H9 (cell line): ENCODE results near the gene CALCOCO1. TPM values are rescaled to one million over a fixed set of nuclear protein-coding genes. Genes with fewer than 3 reads are reported as not detected.

Experiments used
- DNase-seq: peaks from one replicate; pipeline ENCODE4 v3.0.0-alpha.2; 2017
- H2AFZ ChIP-seq: one replicate; pipeline ENCODE4 v1.6.1; 2013; ENCODE audit warnings: mild to moderate bottlenecking, low read length, control low read depth, moderate library complexity
- H2AK5ac ChIP-seq: 2 replicates; pipeline ENCODE4 v1.6.1; 2013; ENCODE audit warnings: low read length, control low read depth, mixed read lengths; ENCODE audit not compliant: insufficient read length
- H2BK120ac ChIP-seq: one replicate; pipeline ENCODE4 v1.6.1; 2013; ENCODE audit warnings: low read depth, mild to moderate bottlenecking, low read length, control low read depth, inconsistent platforms; ENCODE audit not compliant: poor library complexity, severe bottlenecking
- H2BK12ac ChIP-seq: 2 replicates; pipeline ENCODE4 v1.6.1; 2013; ENCODE audit warnings: low read length, control low read depth, mixed read lengths, low read depth; ENCODE audit not compliant: insufficient read length
- H2BK15ac ChIP-seq: 2 replicates; pipeline ENCODE4 v1.6.1; 2013; ENCODE audit warnings: low read depth, low read length, control low read depth
- H2BK20ac ChIP-seq: one replicate; pipeline ENCODE4 v1.6.1; 2013; ENCODE audit warnings: low read depth, mild to moderate bottlenecking, low read length, control low read depth, inconsistent platforms; ENCODE audit not compliant: poor library complexity, severe bottlenecking
- H2BK5ac ChIP-seq: 2 replicates; pipeline ENCODE4 v1.6.1; 2013; ENCODE audit warnings: low read length, control low read depth, mixed read lengths; ENCODE audit not compliant: insufficient read length
- H3K14ac ChIP-seq: 2 replicates; pipeline ENCODE4 v1.6.1; 2013; ENCODE audit warnings: low read length, control low read depth; ENCODE audit not compliant: insufficient read depth
- H3K18ac ChIP-seq: 2 replicates; pipeline ENCODE4 v1.6.1; 2013; ENCODE audit warnings: low read depth, mild to moderate bottlenecking, mixed read lengths, low read length, control low read depth; ENCODE audit not compliant: insufficient read length
- H3K23ac ChIP-seq: 2 replicates; pipeline ENCODE4 v1.6.1; 2013; ENCODE audit warnings: low read length, control low read depth, mixed read lengths, low read depth; ENCODE audit not compliant: insufficient read length
- H3K23me2 ChIP-seq: 2 replicates; pipeline ENCODE4 v1.6.1; 2013; ENCODE audit warnings: low read depth, mild to moderate bottlenecking, mixed read lengths, low read length, control low read depth; ENCODE audit not compliant: insufficient read length, poor library complexity, severe bottlenecking
- H3K27ac ChIP-seq: 2 replicates; pipeline ENCODE4 v1.5.1; 2013; ENCODE audit warnings: low read length, control low read depth, mixed read lengths, low read depth; ENCODE audit not compliant: insufficient read length
- H3K27me3 ChIP-seq: 2 replicates; pipeline ENCODE4 v1.6.1; 2013; ENCODE audit warnings: low read length, control low read depth, inconsistent platforms; ENCODE audit not compliant: insufficient read depth
- H3K4ac ChIP-seq: 2 replicates; pipeline ENCODE4 v1.6.1; 2013; ENCODE audit warnings: low read depth, mild to moderate bottlenecking, control low read depth, inconsistent platforms, low read length, moderate library complexity
- H3K4me1 ChIP-seq: 2 replicates; pipeline ENCODE4 v1.6.1; 2013; ENCODE audit warnings: low read length, control low read depth, inconsistent platforms; ENCODE audit not compliant: insufficient read depth
- H3K4me2 ChIP-seq: 2 replicates; pipeline ENCODE4 v1.6.1; 2013; ENCODE audit warnings: low read length, control low read depth, mixed read lengths; ENCODE audit not compliant: insufficient read length, insufficient read depth
- H3K56ac ChIP-seq: 2 replicates; pipeline ENCODE4 v1.6.1; 2013; ENCODE audit warnings: low read depth, mild to moderate bottlenecking, mixed read lengths, low read length, control low read depth; ENCODE audit not compliant: insufficient read length
- H3K79me1 ChIP-seq: 2 replicates; pipeline ENCODE4 v1.6.1; 2013; ENCODE audit warnings: low read depth, mild to moderate bottlenecking, moderate library complexity, low read length, control low read depth, inconsistent platforms; ENCODE audit not compliant: insufficient read depth, poor library complexity, severe bottlenecking
- H3K79me2 ChIP-seq: 2 replicates; pipeline ENCODE4 v1.6.1; 2013; ENCODE audit warnings: low read length, control low read depth, inconsistent platforms; ENCODE audit not compliant: insufficient read depth
- H3K9ac ChIP-seq: 2 replicates; pipeline ENCODE4 v1.6.1; 2013; ENCODE audit warnings: low read length, control low read depth, mixed read lengths; ENCODE audit not compliant: insufficient read length; ENCODE audit errors: extremely low read depth
- H3K9me3 ChIP-seq: one replicate; pipeline ENCODE4 v1.6.1; 2013; ENCODE audit warnings: low read depth, low read length, inconsistent platforms; ENCODE audit not compliant: control insufficient read depth
- H3T11ph ChIP-seq: one replicate; pipeline ENCODE4 v1.6.1; 2013; ENCODE audit warnings: mild to moderate bottlenecking, low read length, control low read depth, inconsistent platforms
- H4K20me1 ChIP-seq: one replicate; pipeline ENCODE4 v1.6.1; 2013; ENCODE audit not compliant: control insufficient read depth, insufficient read length, insufficient read depth
- H4K5ac ChIP-seq: 2 replicates; pipeline ENCODE4 v1.6.1; 2013; ENCODE audit warnings: low read depth, mild to moderate bottlenecking, mixed read lengths, low read length, control low read depth; ENCODE audit not compliant: insufficient read length
- H4K8ac ChIP-seq: replicated peaks from 2 replicates; pipeline ENCODE4 v1.6.1; 2013; ENCODE audit warnings: low read length, control low read depth, mixed read lengths, low read depth; ENCODE audit not compliant: insufficient read length
- H4K91ac ChIP-seq: 2 replicates; pipeline ENCODE4 v1.6.1; 2013; ENCODE audit warnings: low read depth, mild to moderate bottlenecking, moderate library complexity, mixed read lengths, low read length, control low read depth; ENCODE audit not compliant: insufficient read length
- H3K27ac Mint-ChIP-seq, 3 experiments: 2 replicates in 2 of 3; 3 replicates in 1 of 3; pipeline ENCODE4 v1.8.0; 2020 to 2021; ENCODE audit warnings: mixed read lengths in 3 of 3, mild to moderate bottlenecking in 1 of 3, moderate library complexity in 1 of 3
- H3K27me3 Mint-ChIP-seq: 2 replicates; pipeline ENCODE4 v1.8.0; 2021; ENCODE audit warnings: low read depth, mild to moderate bottlenecking, moderate library complexity, mixed read lengths
- H3K36me3 Mint-ChIP-seq, 3 experiments: 2 replicates in 2 of 3; 3 replicates in 1 of 3; pipeline ENCODE4 v1.8.0; 2020 to 2021; ENCODE audit warnings: low read depth in 3 of 3, mixed read lengths in 3 of 3; ENCODE audit not compliant: insufficient read depth in 1 of 3
- H3K4me1 Mint-ChIP-seq, 2 experiments: 2 replicates each; pipeline ENCODE4 v1.8.0; 2020; ENCODE audit warnings: mixed read lengths in 2 of 2
- H3K4me3 Mint-ChIP-seq, 2 experiments: 2 replicates in 1 of 2; 3 replicates in 1 of 2; pipeline ENCODE4 v1.8.0; 2020 to 2021; ENCODE audit warnings: mild to moderate bottlenecking in 2 of 2, mixed read lengths in 2 of 2, moderate library complexity in 1 of 2
- H3K9me3 Mint-ChIP-seq, 2 experiments: 2 replicates in 1 of 2; 3 replicates in 1 of 2; pipeline ENCODE4 v1.8.0; 2020; ENCODE audit warnings: mild to moderate bottlenecking in 2 of 2, mixed read lengths in 2 of 2, moderate library complexity in 1 of 2
- WGBS: extraction: QIAGEN DNeasy Blood & Tissue Kit; methylation state at CpG from one replicate; pipeline ENCODE4 v1.1.7; 2013; ENCODE audit warnings: missing lambda C conversion rate, low lambda C conversion rate, mixed read lengths; ENCODE audit not compliant: insufficient read length; ENCODE audit errors: extremely low coverage; 5-methylcytosine and 5-hydroxymethylcytosine counted together
- total RNA-seq: library from RNA; stranded (reverse); gene quantifications from 2 replicates; pipeline ENCODE4 v1.2.1, GENCODE V29; 2021
- TF ChIP-seq, protein P1 (sequence below): fragments of 200-600 bp; sonication (generic); conservative IDR thresholded peaks from 3 replicates; pipeline ENCODE4 v1.8.0; 2021; ENCODE audit warnings: antibody characterized with exemption, mild to moderate bottlenecking

CALCOCO1 gene
- total RNA-seq, 1 experiment from 2014 or later, result 22.3 TPM

DNA sequence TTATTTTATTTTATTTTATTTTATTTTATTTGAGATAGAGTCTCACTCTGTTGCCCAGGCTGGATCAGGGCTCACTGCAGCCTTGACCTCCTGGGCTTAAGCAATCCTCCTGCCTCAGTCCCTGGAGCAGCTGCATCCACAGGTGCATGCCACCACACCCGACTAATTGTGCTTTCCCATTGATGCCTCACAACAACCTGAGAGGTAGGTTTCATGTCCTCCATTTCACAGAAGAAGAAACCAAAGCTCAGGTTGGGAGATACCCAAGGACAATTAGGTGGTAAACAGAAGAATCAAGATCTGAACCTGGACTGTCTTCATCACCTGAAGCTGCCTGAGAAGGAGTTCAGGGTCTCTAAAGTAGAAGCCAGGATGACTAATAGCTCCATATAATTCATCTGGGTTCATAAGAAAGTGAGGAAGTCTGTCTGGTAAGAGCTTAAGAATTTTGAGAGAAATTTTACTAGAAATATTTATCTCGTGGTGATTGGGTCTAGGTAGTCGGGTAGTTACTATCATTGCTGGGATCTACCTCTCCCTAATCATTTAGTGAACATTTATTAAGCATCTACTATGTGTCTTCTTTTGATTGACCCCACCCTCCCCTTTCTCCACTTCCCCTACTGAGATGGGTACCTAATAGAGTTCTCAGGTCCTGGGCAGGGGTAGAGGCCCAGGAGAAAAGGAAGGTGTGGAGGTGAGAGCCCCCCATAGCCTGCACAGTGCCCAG is 28.1 kb downstream of the CALCOCO1 start:
- whole genome bisulfite sequencing, result no CpG with 5 or more reads among the region's 3 CpGs
- Histone ChIP-seq H2AK5ac (no peak overlapping the region), H3K23ac (no peak overlapping the region), H3K79me1 (no peaks in the 10 kb centered on the region), H4K91ac (no peak overlapping the region), H2AFZ (no peak overlapping the region), H3K27me3 (peaks cover 4% of the 10 kb centered on the region; the same call in 1 of the 2 replicates), H3K56ac (no peak overlapping the region), H4K8ac (no peak overlapping the region), H2BK120ac (no peak overlapping the region), H2BK20ac (no peak overlapping the region), H2BK12ac (no peak overlapping the region), H3K27ac (no peak overlapping the region), H3K9ac (no peak overlapping the region), H3K4ac (no peak overlapping the region), H3K14ac (no peak overlapping the region), H3K4me2 (no peak overlapping the region), H3K4me1 (no peaks in the 10 kb centered on the region; the same call in 1 of the 2 replicates), H2BK5ac (no peak overlapping the region), H2BK15ac (no peak overlapping the region), H3K9me3 (no peaks in the 10 kb centered on the region), H4K20me1 (no peaks in the 10 kb centered on the region), H3K18ac (no peak overlapping the region), H3K79me2 (no peaks in the 10 kb centered on the region), H3T11ph (no peak overlapping the region), H3K23me2 (peaks cover 17% of the 10 kb centered on the region), H4K5ac (no peak overlapping the region)
- Mint-ChIP-seq H3K9me3 (peaks cover 0 to 3% of the 10 kb centered on the region in 2 experiments; a peak in 1 of 5 replicates), H3K4me3 (no peak overlapping the region), H3K36me3 (no peaks in the 10 kb centered on the region), H3K27me3 (peaks cover 83% of the 10 kb centered on the region), H3K4me1 (peaks cover 31 to 38% of the 10 kb centered on the region in 2 experiments), H3K27ac (no peak overlapping the region)
- no peak for DNase-seq
- TF ChIP-seq, protein P1, sequence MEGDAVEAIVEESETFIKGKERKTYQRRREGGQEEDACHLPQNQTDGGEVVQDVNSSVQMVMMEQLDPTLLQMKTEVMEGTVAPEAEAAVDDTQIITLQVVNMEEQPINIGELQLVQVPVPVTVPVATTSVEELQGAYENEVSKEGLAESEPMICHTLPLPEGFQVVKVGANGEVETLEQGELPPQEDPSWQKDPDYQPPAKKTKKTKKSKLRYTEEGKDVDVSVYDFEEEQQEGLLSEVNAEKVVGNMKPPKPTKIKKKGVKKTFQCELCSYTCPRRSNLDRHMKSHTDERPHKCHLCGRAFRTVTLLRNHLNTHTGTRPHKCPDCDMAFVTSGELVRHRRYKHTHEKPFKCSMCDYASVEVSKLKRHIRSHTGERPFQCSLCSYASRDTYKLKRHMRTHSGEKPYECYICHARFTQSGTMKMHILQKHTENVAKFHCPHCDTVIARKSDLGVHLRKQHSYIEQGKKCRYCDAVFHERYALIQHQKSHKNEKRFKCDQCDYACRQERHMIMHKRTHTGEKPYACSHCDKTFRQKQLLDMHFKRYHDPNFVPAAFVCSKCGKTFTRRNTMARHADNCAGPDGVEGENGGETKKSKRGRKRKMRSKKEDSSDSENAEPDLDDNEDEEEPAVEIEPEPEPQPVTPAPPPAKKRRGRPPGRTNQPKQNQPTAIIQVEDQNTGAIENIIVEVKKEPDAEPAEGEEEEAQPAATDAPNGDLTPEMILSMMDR, result no peak
